GM19193 (cell line): ENCODE results near the gene CMC1.

Experiments
- POLR2A ChIP-seq: IDR thresholded peaks from 4 replicates; pipeline ENCODE4 v1.6.1; 2011; ENCODE audit not compliant: insufficient read depth, insufficient read length; ENCODE audit errors: extremely low read depth

CMC1 gene

GRCh38 chr3:28328188-28329151 is 87.1 kb downstream of the CMC1 start:
- TF ChIP-seq POLR2A = no peak

- no peak for TF ChIP-seq POLR2A
Observed at GRCh38 chr3:28334552-28334951, 93.1 kb downstream of the CMC1 start.

GRCh38 chr3:28335246-28335645 is 93.8 kb downstream of the CMC1 start:
- TF ChIP-seq POLR2A = no peak

GRCh38 chr3:28337230-28337629 is 95.8 kb downstream of the CMC1 start:
- no peak for TF ChIP-seq POLR2A

GRCh38 chr3:28343144-28343543 is 101.7 kb downstream of the CMC1 start:
- no peak for TF ChIP-seq POLR2A

- no peak for TF ChIP-seq POLR2A
Observed at GRCh38 chr3:28345690-28346089, 104.3 kb downstream of the CMC1 start.

GRCh38 chr3:28347374-28348264 is 106.2 kb downstream of the CMC1 start:
- no peak for TF ChIP-seq POLR2A

GRCh38 chr3:28348265-28348628 is 106.8 kb downstream of the CMC1 start:
- no peak for TF ChIP-seq POLR2A

GRCh38 chr3:28348629-28349468 is 107.4 kb downstream of the CMC1 start, which contains the start of the genes AZI2 and ZCWPW2:
Gene AZI2, minus strand, starts transcription at chr3:28348824. Its CDS starts 8,207 bp downstream, at chr3:28340617.
Gene ZCWPW2, plus strand, starts transcription at chr3:28348721. Its CDS starts 64,348 bp downstream, at chr3:28413069.
- TF ChIP-seq POLR2A = peak; percentile 71

GRCh38 chr3:28349469-28350000 is 108.1 kb downstream of the CMC1 start:
- TF ChIP-seq POLR2A = no peak
